Right lobe of liver (tissue), 6 donors: ENCODE measurements around the gene STAM. TPM values are rescaled to one million over a fixed set of nuclear protein-coding genes. Genes with fewer than 3 reads are reported as not detected.

Source experiments
- ATAC-seq, 4 donors: fragments of 200-7000 bp; cut with Tn5 transposase; one replicate each; pipeline ENCODE4 v1.9.1; 2020; ENCODE audit warnings: mild to moderate bottlenecking in 4 of 4, moderate library complexity in 4 of 4
- DNase-seq, 3 donors: peaks; one replicate each; pipeline ENCODE4 v3.0.0-alpha.2; 2020
- H3K27ac ChIP-seq, 3 donors: fragments of 200-600 bp; one replicate each; pipeline ENCODE4 v1.8.0; 2022
- H3K27me3 ChIP-seq, 2 donors: fragments of 200-600 bp; one replicate each; pipeline ENCODE4 v1.8.0; 2022
- H3K36me3 ChIP-seq, 4 donors: fragments of 200-600 bp; sonication (generic) in 1 of 4; one replicate each; pipeline versions ENCODE4 v1.5.1 to v1.8.0; 2017 to 2022; ENCODE audit warnings: control low read depth in 1 of 4
- H3K4me1 ChIP-seq, 4 donors: fragments of 200-600 bp; sonication (generic) in 1 of 4; one replicate each; pipeline versions ENCODE4 v1.5.1 to v1.8.0; 2017 to 2022; ENCODE audit warnings: control low read depth in 1 of 4
- H3K4me3 ChIP-seq, 3 donors: fragments of 200-600 bp; one replicate each; pipeline ENCODE4 v1.8.0; 2022
- H3K9me3 ChIP-seq, 4 donors: fragments of 200-600 bp; sonication (generic) in 1 of 4; one replicate each; pipeline versions ENCODE4 v1.5.1 to v1.8.0; 2017 to 2022; ENCODE audit warnings: control low read depth in 1 of 4
- POLR2A ChIP-seq: fragments of 450-650 bp; IDR thresholded peaks from one replicate; pipeline ENCODE4 v1.6.1; 2017; ENCODE audit warnings: antibody characterized with exemption, mild to moderate bottlenecking
- WGBS: methylation state at CpG from one replicate; pipeline ENCODE4 v1.1.6; 2018; ENCODE audit warnings: low coverage, low lambda C conversion rate; ENCODE audit not compliant: insufficient coverage; ENCODE audit errors: missing lambda C conversion rate; 5-methylcytosine and 5-hydroxymethylcytosine counted together
- intact Hi-C, 2 donors: fragments of 100-400 bp; cut with DNase I; formaldehyde crosslinking; loops; one replicate each; pipeline versions ENCODE4 v1.11.2 to v1.14.1; 2022
- total RNA-seq, 6 experiments: library from RNA; depleted of rRNA in 2 of 6; stranded (reverse); fragments of >200 nt in 2 of 6; fragmentation: NEBNext Ultra II Directional in 3 of 6; extraction: Animal tissue kit (Norgen Biotek cat#: 25700) in 3 of 6; gene quantifications; one replicate each; pipeline versions ENCODE4 v1.1.0 to v1.2.4, GENCODE V29; 2016 to 2023
- TF ChIP-seq, protein P1 (sequence below), 4 donors: fragments of 200-600 bp in 3 of 4; fragments of 450-650 bp in 1 of 4; IDR thresholded peaks; one replicate each; pipeline versions ENCODE4 v1.5.1 to v1.8.0; 2016 to 2022; ENCODE audit warnings: antibody characterized with exemption in 4 of 4, mild to moderate bottlenecking in 2 of 4
- donor health status: DM: no; HTN: yes; CAD: no.
- donor health status: DM: no; HTN: no; CAD: no.
- donor health status: DM: no; HTN: no; CAD: no.
- donor health status: DM: no; HTN: yes; CAD: no.
- donor health status: DM: no; HTN: yes; CAD: no.

STAM gene
- total RNA-seq, 6 experiments from 2014 or later: 7.9 to 13.4 (median 8.2) TPM

DNA sequence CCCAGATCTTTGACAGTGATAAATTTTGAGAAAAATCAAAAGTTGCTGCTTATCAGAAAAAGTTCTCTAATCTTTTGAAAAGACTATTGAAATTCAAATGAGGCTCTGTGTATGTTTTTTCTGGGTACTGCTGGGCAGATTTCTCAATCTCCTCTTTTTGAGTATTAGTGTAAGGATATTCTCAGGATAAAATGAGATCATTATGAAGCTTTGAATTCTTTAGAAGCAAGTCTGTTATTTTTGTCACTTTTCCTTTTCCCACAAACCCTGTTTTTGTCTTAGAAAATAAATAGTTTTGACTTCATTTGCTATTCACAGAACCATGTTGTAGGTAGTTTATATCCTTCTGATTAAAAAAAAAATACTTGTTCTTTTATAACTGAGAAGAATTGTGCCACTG lies 7.9 kb downstream of the STAM start:
- intact Hi-C loops: no loop called here
- no peak for DNase-seq
- H3K27ac ChIP-seq: no peak overlapping the region
- H3K36me3 ChIP-seq: no peaks in the 10 kb centered on the region
- H3K27me3 ChIP-seq: no peaks in the 10 kb centered on the region
- H3K4me3 ChIP-seq: no peak overlapping the region
- no peaks in the 10 kb centered on the region for H3K4me1 ChIP-seq
- no peak for ATAC-seq
- H3K9me3 ChIP-seq: no peaks in the 10 kb centered on the region
- TF ChIP-seq, protein P1, sequence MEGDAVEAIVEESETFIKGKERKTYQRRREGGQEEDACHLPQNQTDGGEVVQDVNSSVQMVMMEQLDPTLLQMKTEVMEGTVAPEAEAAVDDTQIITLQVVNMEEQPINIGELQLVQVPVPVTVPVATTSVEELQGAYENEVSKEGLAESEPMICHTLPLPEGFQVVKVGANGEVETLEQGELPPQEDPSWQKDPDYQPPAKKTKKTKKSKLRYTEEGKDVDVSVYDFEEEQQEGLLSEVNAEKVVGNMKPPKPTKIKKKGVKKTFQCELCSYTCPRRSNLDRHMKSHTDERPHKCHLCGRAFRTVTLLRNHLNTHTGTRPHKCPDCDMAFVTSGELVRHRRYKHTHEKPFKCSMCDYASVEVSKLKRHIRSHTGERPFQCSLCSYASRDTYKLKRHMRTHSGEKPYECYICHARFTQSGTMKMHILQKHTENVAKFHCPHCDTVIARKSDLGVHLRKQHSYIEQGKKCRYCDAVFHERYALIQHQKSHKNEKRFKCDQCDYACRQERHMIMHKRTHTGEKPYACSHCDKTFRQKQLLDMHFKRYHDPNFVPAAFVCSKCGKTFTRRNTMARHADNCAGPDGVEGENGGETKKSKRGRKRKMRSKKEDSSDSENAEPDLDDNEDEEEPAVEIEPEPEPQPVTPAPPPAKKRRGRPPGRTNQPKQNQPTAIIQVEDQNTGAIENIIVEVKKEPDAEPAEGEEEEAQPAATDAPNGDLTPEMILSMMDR (IDR thresholded peaks at IDR 0.05): no peak
- no peak for TF ChIP-seq POLR2A

DNA sequence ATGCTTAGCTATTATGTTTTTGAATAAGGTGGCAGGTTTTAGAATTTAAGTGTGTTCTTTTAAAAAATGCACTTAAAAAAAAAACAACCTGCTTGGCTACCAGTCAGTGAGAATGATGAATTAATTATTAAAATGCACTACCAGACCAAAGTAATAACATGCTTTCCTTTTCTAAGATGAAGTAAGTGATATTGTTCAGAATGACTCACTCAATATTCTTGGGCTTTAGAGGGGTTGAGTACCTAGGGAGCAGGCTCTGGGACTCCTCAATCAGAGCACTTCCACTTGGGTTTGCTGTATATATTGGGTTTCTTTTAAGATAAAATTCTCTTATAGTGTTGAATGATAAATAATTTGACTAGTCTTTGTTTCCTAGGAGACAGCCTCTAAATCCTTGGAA lies 8.6 kb downstream of the STAM start:
- no peaks in the 10 kb centered on the region for H3K9me3 ChIP-seq
- H3K27ac ChIP-seq: no peak overlapping the region
- intact Hi-C loops: no loop called here
- DNase-seq (no peak), ATAC-seq (no peak)
- no peaks in the 10 kb centered on the region for H3K4me1 ChIP-seq
- H3K36me3 ChIP-seq: no peaks in the 10 kb centered on the region
- H3K4me3 ChIP-seq: no peak overlapping the region
- no peaks in the 10 kb centered on the region for H3K27me3 ChIP-seq
- TF ChIP-seq POLR2A: no peak
- TF ChIP-seq, protein P1 (IDR thresholded peaks at IDR 0.05): no peak

DNA sequence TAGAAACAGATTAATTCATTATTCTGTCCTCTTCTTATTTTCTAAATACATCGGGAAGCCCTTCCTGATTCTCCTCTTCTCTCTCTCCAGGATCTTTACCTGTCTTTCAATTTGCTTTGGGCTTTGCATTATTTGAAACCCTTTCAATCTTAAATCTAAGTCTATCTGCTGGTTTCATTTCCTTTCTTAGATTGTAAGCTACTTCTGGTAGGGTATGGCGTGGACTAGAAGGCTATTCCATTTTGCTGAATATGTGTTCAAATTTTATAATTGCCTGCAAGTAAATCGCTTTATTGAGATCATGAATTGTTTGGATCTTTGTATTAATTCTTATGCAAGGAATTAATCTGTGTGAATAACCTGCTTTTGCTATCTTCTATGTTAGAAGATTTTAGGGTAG lies 11.1 kb downstream of the STAM start:
- no peaks in the 10 kb centered on the region for H3K4me1 ChIP-seq
- ATAC-seq: no peak

DNA sequence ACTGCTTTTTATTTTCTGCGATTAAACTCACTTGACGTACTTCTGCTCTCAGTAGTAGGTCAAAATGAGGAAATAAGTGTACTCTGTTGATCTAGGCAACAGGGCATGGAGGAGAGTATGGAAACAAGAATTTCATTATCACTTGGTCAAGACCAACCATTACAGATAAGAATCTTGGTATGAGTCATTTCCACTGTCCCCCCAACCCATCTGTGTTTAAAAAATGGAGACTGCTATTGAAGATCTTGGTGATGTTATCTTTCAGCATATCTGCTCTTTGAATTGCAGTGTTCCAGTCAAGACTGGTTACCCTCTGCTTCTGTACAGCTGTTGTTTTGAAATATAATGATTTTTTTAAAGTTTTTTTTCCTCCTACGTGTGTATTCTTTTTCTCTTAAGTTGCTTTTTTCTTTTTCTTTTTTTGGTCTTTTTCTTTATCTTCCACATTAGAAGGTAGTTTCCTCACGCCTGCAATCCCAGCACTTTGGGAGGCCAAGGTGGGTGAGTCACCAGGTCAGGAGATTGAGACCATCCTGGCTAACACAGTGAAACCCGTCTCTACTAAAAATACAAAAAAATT lies 11.7 kb downstream of the STAM start:
- no peaks in the 10 kb centered on the region for H3K9me3 ChIP-seq
- TF ChIP-seq, protein P1 (IDR thresholded peaks at IDR 0.05): no peak
- no peak for TF ChIP-seq POLR2A
- intact Hi-C loops: no loop called here
- 86% methylated on average over 4 of the region's 5 CpGs for WGBS
- ATAC-seq: peak in 1 of 4 donors; percentile 36
- DNase-seq: no peak
- no peaks in the 10 kb centered on the region for H3K36me3 ChIP-seq
- no peak overlapping the region for H3K27ac ChIP-seq
- no peak overlapping the region for H3K4me3 ChIP-seq
- no peaks in the 10 kb centered on the region for H3K4me1 ChIP-seq
- no peaks in the 10 kb centered on the region for H3K27me3 ChIP-seq

More for the DNA sequence above, 11.1 kb downstream of the STAM start:
- TF ChIP-seq POLR2A: no peak
- TF ChIP-seq, protein P1 (IDR thresholded peaks at IDR 0.05): no peak
- intact Hi-C loops: no loop called here
- Histone ChIP-seq H3K36me3 (no peaks in the 10 kb centered on the region), H3K27me3 (no peaks in the 10 kb centered on the region), H3K27ac (no peak overlapping the region), H3K4me3 (no peak overlapping the region), H3K9me3 (no peaks in the 10 kb centered on the region)
- no peak for DNase-seq
- 88% methylated on average over 3 of the region's 3 CpGs for WGBS

DNA sequence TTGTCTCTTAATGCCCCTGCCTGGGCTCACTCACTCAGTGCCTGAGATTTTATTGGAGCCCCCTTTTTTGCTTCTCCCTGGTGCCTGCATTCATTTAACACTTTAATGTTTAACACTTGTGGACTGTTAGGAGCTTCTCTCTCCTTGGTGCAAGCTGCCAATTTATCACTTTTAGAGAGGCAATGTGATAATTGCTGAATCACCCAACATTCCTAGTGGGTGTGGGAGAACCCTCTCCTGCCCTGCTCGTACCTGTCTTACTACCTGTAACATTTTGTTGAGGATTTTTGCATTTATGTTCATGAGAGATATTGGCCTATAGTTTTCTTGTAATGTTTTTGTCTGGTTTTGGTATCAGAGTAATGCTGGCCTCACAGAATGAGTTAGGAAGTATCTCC lies 13.2 kb downstream of the STAM start:
- no peaks in the 10 kb centered on the region for H3K9me3 ChIP-seq
- no peaks in the 10 kb centered on the region for H3K4me1 ChIP-seq
- no peak for ATAC-seq
- H3K27ac ChIP-seq: no peak overlapping the region
- H3K4me3 ChIP-seq: no peak overlapping the region
- intact Hi-C loops: no loop called here
- no peak for DNase-seq
- TF ChIP-seq, protein P1 (IDR thresholded peaks at IDR 0.05): no peak
- TF ChIP-seq POLR2A: no peak
- H3K27me3 ChIP-seq: no peaks in the 10 kb centered on the region
- whole genome bisulfite sequencing: 56% methylated on average over 1 of the region's 1 CpG
- no peaks in the 10 kb centered on the region for H3K36me3 ChIP-seq
